ENCODE measurements around the gene KIAA1191. TPM values are rescaled to one million over a fixed set of nuclear protein-coding genes. Genes with fewer than 3 reads are reported as not detected.

The KIAA1191 gene
- total RNA-seq, 1 experiment from 2014 or later, result 128 TPM

- TF ChIP-seq, protein P1, sequence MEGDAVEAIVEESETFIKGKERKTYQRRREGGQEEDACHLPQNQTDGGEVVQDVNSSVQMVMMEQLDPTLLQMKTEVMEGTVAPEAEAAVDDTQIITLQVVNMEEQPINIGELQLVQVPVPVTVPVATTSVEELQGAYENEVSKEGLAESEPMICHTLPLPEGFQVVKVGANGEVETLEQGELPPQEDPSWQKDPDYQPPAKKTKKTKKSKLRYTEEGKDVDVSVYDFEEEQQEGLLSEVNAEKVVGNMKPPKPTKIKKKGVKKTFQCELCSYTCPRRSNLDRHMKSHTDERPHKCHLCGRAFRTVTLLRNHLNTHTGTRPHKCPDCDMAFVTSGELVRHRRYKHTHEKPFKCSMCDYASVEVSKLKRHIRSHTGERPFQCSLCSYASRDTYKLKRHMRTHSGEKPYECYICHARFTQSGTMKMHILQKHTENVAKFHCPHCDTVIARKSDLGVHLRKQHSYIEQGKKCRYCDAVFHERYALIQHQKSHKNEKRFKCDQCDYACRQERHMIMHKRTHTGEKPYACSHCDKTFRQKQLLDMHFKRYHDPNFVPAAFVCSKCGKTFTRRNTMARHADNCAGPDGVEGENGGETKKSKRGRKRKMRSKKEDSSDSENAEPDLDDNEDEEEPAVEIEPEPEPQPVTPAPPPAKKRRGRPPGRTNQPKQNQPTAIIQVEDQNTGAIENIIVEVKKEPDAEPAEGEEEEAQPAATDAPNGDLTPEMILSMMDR (conservative IDR thresholded peaks at IDR 0.05), result peak; percentile 37
- H3K4me3 Mint-ChIP-seq, result no peak overlapping the region
Measured at GRCh38 chr5:176410486-176411180, 49.1 kb upstream of the KIAA1191 start.

More at GRCh38 chr5:176410486-176411180, 49.1 kb upstream of the KIAA1191 start:
- no peak overlapping the region for H4K91ac ChIP-seq (ENCODE audit: insufficient read length, low read depth, low read length)
- no peaks in the 10 kb centered on the region for H3K4me1 ChIP-seq (ENCODE audit: insufficient read depth, low read length)
- no peak overlapping the region for H2AK5ac ChIP-seq (ENCODE audit: insufficient read length, low read length)
- H3K79me2 ChIP-seq (ENCODE audit: insufficient read depth, low read length), result no peaks in the 10 kb centered on the region
- no peaks in the 10 kb centered on the region for H4K20me1 ChIP-seq (ENCODE audit: control insufficient read depth, insufficient read depth, insufficient read length)
- H3K4me1 Mint-ChIP-seq, result peaks cover 7% of the 10 kb centered on the region in 2 experiments; a peak in 2 of 4 replicates
- no peaks in the 10 kb centered on the region for H3K27me3 ChIP-seq (ENCODE audit: insufficient read depth, low read length)
- no peak overlapping the region for H3K23ac ChIP-seq (ENCODE audit: insufficient read length, low read depth, low read length)
- no peak overlapping the region for H2BK5ac ChIP-seq (ENCODE audit: insufficient read length, low read length)
- H3T11ph ChIP-seq (ENCODE audit: low read length), result no peak overlapping the region
- no peak overlapping the region for H3K9ac ChIP-seq (ENCODE audit: extremely low read depth, insufficient read length, low read length)
- peaks cover under 1% of the 10 kb centered on the region for H3K23me2 ChIP-seq (ENCODE audit: insufficient read length, low read depth, low read length, poor library complexity, severe bottlenecking)
- no peak overlapping the region for H3K4me2 ChIP-seq (ENCODE audit: insufficient read depth, insufficient read length, low read length)
- no peak overlapping the region for H3K56ac ChIP-seq (ENCODE audit: insufficient read length, low read depth, low read length)
- WGBS (ENCODE audit: extremely low coverage, insufficient read length, low lambda C conversion rate), result no CpG with 5 or more reads among the region's 5 CpGs
- H2BK120ac ChIP-seq (ENCODE audit: low read depth, low read length, poor library complexity, severe bottlenecking), result no peak overlapping the region
- peak overlapping the region in 1 of 3 experiments; percentile 23; a peak in 1 of 7 replicates for H3K27ac Mint-ChIP-seq
- H3K14ac ChIP-seq (ENCODE audit: insufficient read depth, low read length), result no peak overlapping the region
- no peak overlapping the region for H2BK20ac ChIP-seq (ENCODE audit: low read depth, low read length, poor library complexity, severe bottlenecking)
- H3K4ac ChIP-seq (ENCODE audit: low read depth, low read length), result no peak overlapping the region
- no peak overlapping the region for H2BK15ac ChIP-seq (ENCODE audit: low read depth, low read length)
- H3K79me1 ChIP-seq (ENCODE audit: insufficient read depth, low read depth, low read length, poor library complexity, severe bottlenecking), result no peaks in the 10 kb centered on the region
- no peaks in the 10 kb centered on the region for H3K9me3 Mint-ChIP-seq
- H3K9me3 ChIP-seq (ENCODE audit: control insufficient read depth, low read depth, low read length), result no peaks in the 10 kb centered on the region
- no peak overlapping the region for H4K5ac ChIP-seq (ENCODE audit: insufficient read length, low read depth, low read length)
- H2BK12ac ChIP-seq (ENCODE audit: insufficient read length, low read depth, low read length), result no peak overlapping the region
- H3K27ac ChIP-seq (ENCODE audit: insufficient read length, low read depth, low read length), result no peak overlapping the region
- H3K18ac ChIP-seq (ENCODE audit: insufficient read length, low read depth, low read length), result no peak overlapping the region
- H2AFZ ChIP-seq (ENCODE audit: low read length), result no peak overlapping the region
- no peak overlapping the region for H4K8ac ChIP-seq (replicated peaks; ENCODE audit: insufficient read length, low read depth, low read length)
- DNase-seq, result no peak
- H3K27me3 Mint-ChIP-seq (ENCODE audit: low read depth), result no peaks in the 10 kb centered on the region
- peaks cover 0 to 10% (median 5%) of the 10 kb centered on the region in 3 experiments; a peak in 3 of 7 replicates for H3K36me3 Mint-ChIP-seq (ENCODE audit: insufficient read depth in 1 of 3, low read depth in 3 of 3)

All from H9 (cell line).